MCF 10A (cell line): ENCODE results near the gene URM1. TPM values are rescaled to one million over a fixed set of nuclear protein-coding genes. Genes with fewer than 3 reads are reported as not detected.

ENCODE experiments used
- BruUV-seq: library from RNA; stranded (reverse); fragments of 400-500 nt; replicated peaks from 2 replicates; lab custom pipeline; 2021; lab: Mats Ljungman, UMichigan
- CTCF ChIA-PET: fragments of 300-600 bp; sonication (Branson Sonifier 250); formaldehyde crosslinking; extraction: SDS; loops from one replicate; lab custom pipeline; 2021; ENCODE audit warnings: antibody characterized with exemption, inconsistent platforms; lab: Yijun Ruan, JAX
- POLR2A ChIA-PET: fragments of 300-600, 350-650 bp; sonication (Branson Sonifier 250); formaldehyde crosslinking; extraction: SDS; loops from one replicate; lab custom pipeline; 2020; ENCODE audit warnings: antibody characterized with exemption, inconsistent platforms; lab: Yijun Ruan, JAX
- DNase-seq: peaks from one replicate; pipeline ENCODE4 v3.0.0-alpha.2; 2018; ENCODE audit not compliant: unreplicated experiment
- H3K27ac Mint-ChIP-seq: one replicate; pipeline ENCODE4 v1.8.0; 2022; ENCODE audit warnings: mild to moderate bottlenecking, low read depth, mixed read lengths; ENCODE audit not compliant: unreplicated experiment
- H3K27me3 Mint-ChIP-seq: one replicate; pipeline ENCODE4 v1.8.0; 2022; ENCODE audit warnings: mixed read lengths; ENCODE audit not compliant: insufficient read depth, unreplicated experiment
- H3K36me3 Mint-ChIP-seq: one replicate; pipeline ENCODE4 v1.8.0; 2022; ENCODE audit warnings: mild to moderate bottlenecking, moderate library complexity, mixed read lengths; ENCODE audit not compliant: insufficient read depth, unreplicated experiment
- H3K4me1 Mint-ChIP-seq: one replicate; pipeline ENCODE4 v1.8.0; 2022; ENCODE audit warnings: mixed read lengths; ENCODE audit not compliant: insufficient read depth, unreplicated experiment
- H3K4me3 Mint-ChIP-seq: one replicate; pipeline ENCODE4 v1.8.0; 2022; ENCODE audit warnings: mild to moderate bottlenecking, moderate library complexity, mixed read lengths; ENCODE audit not compliant: unreplicated experiment
- H3K9me3 Mint-ChIP-seq: one replicate; pipeline ENCODE4 v1.8.0; 2022; ENCODE audit warnings: mixed read lengths; ENCODE audit not compliant: unreplicated experiment
- intact Hi-C: fragments of 100-400 bp; cut with micrococcal nuclease; formaldehyde crosslinking; loops from 2 replicates; pipeline ENCODE4 v1.14.1; 2022
- total RNA-seq: library from RNA; stranded (reverse); gene quantifications from 2 replicates; pipeline ENCODE4 v1.2.3, GENCODE V29; 2022
- TF ChIP-seq, protein P1 (sequence below): fragments of 200-600 bp; IDR thresholded peaks from one replicate; pipeline ENCODE4 v1.8.0; 2022; ENCODE audit warnings: antibody characterized with exemption, mild to moderate bottlenecking; ENCODE audit not compliant: unreplicated experiment

The URM1 gene
- total RNA-seq, 1 experiment from 2014 or later: 56.8 TPM

- Mint-ChIP-seq H3K36me3 (peaks cover 37% of the 10 kb centered on the region), H3K4me3 (no peak overlapping the region), H3K9me3 (no peaks in the 10 kb centered on the region), H3K27ac (no peak overlapping the region), H3K27me3 (no peaks in the 10 kb centered on the region), H3K4me1 (no peaks in the 10 kb centered on the region)
- intact Hi-C loops: no loop called here
- TF ChIP-seq, protein P1, sequence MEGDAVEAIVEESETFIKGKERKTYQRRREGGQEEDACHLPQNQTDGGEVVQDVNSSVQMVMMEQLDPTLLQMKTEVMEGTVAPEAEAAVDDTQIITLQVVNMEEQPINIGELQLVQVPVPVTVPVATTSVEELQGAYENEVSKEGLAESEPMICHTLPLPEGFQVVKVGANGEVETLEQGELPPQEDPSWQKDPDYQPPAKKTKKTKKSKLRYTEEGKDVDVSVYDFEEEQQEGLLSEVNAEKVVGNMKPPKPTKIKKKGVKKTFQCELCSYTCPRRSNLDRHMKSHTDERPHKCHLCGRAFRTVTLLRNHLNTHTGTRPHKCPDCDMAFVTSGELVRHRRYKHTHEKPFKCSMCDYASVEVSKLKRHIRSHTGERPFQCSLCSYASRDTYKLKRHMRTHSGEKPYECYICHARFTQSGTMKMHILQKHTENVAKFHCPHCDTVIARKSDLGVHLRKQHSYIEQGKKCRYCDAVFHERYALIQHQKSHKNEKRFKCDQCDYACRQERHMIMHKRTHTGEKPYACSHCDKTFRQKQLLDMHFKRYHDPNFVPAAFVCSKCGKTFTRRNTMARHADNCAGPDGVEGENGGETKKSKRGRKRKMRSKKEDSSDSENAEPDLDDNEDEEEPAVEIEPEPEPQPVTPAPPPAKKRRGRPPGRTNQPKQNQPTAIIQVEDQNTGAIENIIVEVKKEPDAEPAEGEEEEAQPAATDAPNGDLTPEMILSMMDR: no peak
- no peak for DNase-seq
- CTCF ChIA-PET: interaction anchor here (0.6 to 1.4 kb wide), 2 partner anchors 35 to 44 kb away, joined by 3 to 6 read pairs; no protein-coding TSS in a partner anchor
- BruUV-seq: no TSS peak
- POLR2A ChIA-PET: interaction anchor here (0.7 to 3.5 kb wide), 2 partner anchors 13 to 251 kb away, joined by 3 to 23 read pairs; partner anchors contain the start of gene URM1
Observed at GRCh38 chr9:128384801-128385495, 13.8 kb downstream of the URM1 start.

DNA sequence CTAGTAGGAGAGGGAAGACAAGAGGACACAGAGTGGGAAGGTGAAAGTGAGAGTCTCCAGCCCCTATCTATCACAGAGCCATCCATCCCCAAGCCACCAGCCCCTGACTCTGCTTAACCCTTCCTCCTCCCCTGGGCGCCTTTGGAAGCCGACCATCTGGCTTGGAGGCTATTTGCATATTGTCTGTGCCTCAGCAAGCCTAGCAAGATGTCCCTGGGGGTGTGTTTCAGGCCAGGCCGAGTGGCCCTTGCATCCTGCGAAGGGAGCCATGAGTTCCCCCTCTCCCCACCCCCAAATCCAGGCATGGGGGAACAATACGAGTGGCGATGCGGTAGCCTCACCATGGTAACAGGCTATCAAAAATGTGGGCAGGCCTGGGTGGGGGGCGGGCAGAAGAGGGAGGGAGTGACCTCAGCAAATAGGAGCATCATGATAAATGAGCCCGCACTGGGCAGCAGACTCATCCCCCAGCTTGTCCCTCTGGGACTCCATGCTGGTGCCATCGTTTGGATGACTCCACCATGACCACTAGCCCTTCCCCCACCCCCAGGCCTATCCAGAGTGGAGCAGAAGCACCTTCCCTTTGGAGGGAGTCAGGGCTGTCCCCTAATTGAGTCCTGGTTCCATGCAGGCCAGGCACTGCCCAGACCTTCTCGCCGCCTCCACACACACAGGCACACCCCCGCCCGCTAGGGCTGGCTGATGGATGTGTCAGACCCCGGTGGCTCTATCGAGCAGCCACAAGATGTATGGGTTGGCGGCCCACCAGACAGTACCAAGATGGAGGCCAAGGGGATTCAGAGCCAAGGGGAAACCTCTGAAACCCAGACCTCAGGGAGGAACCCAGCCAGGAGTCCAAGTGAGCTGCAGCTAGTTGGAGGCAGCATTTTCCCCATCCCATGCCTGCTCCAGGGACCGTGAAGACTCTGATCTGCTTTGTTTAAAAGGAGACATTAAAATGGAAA, 14.6 kb downstream of the URM1 start:
- TF ChIP-seq, protein P1: no peak
- ChIA-PET POLR2A (interaction anchor here (0.7 kb wide), 1 partner anchor 250 kb away, joined by 3 read pairs; no protein-coding TSS in a partner anchor), CTCF (no interaction called here)
- peaks cover 35% of the 10 kb centered on the region for H3K36me3 Mint-ChIP-seq
- H3K4me1 Mint-ChIP-seq: no peaks in the 10 kb centered on the region
- no peak overlapping the region for H3K27ac Mint-ChIP-seq
- no peak for DNase-seq
- H3K27me3 Mint-ChIP-seq: no peaks in the 10 kb centered on the region
- BruUV-seq: no TSS peak
- intact Hi-C loops: no loop called here
- no peaks in the 10 kb centered on the region for H3K9me3 Mint-ChIP-seq
- no peak overlapping the region for H3K4me3 Mint-ChIP-seq

- H3K4me3 Mint-ChIP-seq: no peak overlapping the region
- H3K27ac Mint-ChIP-seq: no peak overlapping the region
- H3K27me3 Mint-ChIP-seq: no peaks in the 10 kb centered on the region
- DNase-seq: no peak
- peaks cover 29% of the 10 kb centered on the region for H3K36me3 Mint-ChIP-seq
- CTCF ChIA-PET: interaction anchor here (0.6 to 1.1 kb wide), 3 partner anchors 45 to 89 kb away, joined by 3 to 4 read pairs (median 4); no protein-coding TSS in a partner anchor
- POLR2A ChIA-PET: interaction anchor here (0.6 kb wide), 1 partner anchor 11 kb away, joined by 3 read pairs; no protein-coding TSS in a partner anchor
- TF ChIP-seq, protein P1: no peak
- H3K9me3 Mint-ChIP-seq: no peaks in the 10 kb centered on the region
- BruUV-seq: no TSS peak
- no peaks in the 10 kb centered on the region for H3K4me1 Mint-ChIP-seq
- intact Hi-C loops: no loop called here
Observed at GRCh38 chr9:128388150-128388549, 17.0 kb downstream of the URM1 start.
